GM12878 (cell line): ENCODE measurements around the gene NLRP6. TPM values are rescaled to one million over a fixed set of nuclear protein-coding genes. Genes with fewer than 3 reads are reported as not detected.

ENCODE experiments used
- CBX5 ChIP-seq: sonication (generic); IDR thresholded peaks from 2 replicates; pipeline ENCODE4 v1.6.1; 2016; ENCODE audit warnings: low read depth, moderate library complexity, mild to moderate bottlenecking, inconsistent platforms
- MTA2 ChIP-seq: fragments of 450-650 bp; IDR thresholded peaks from 2 replicates; pipeline ENCODE4 v1.6.1; 2016; ENCODE audit warnings: low read depth, mild to moderate bottlenecking, moderate library complexity
- NBN ChIP-seq: fragments of 450-650 bp; IDR thresholded peaks from 2 replicates; pipeline ENCODE4 v1.6.1; 2016
- PAX5 ChIP-seq: IDR thresholded peaks from 2 replicates; pipeline ENCODE4 v1.6.1; 2011; ENCODE audit warnings: low read depth, low read length, borderline replicate concordance
- RAD51 ChIP-seq: fragments of 450-650 bp; IDR thresholded peaks from 2 replicates; pipeline ENCODE4 v1.6.1; 2016; ENCODE audit warnings: moderate library complexity, mild to moderate bottlenecking, inconsistent platforms
- RB1 ChIP-seq: fragments of 450-650 bp; formaldehyde crosslinking; IDR thresholded peaks from 2 replicates; pipeline ENCODE4 v1.6.1; 2017; ENCODE audit warnings: mild to moderate bottlenecking, borderline replicate concordance
- SREBF1 ChIP-seq: IDR thresholded peaks from 2 replicates; pipeline ENCODE4 v1.6.1; 2012; ENCODE audit warnings: mild to moderate bottlenecking, low read length
- YBX1 ChIP-seq: fragments of 450-650 bp; IDR thresholded peaks from 2 replicates; pipeline ENCODE4 v1.6.1; 2016; ENCODE audit warnings: antibody characterized with exemption
- polyA plus RNA-seq, 11 experiments: library from polyadenylated mRNA; depleted of rRNA in 4 of 11; unstranded in 6 of 11; stranded (reverse) in 5 of 11; fragments of >200 nt; fragmentation: Nextera tagmentation in 4 of 11; fragmentation: Illumina TruSeq in 1 of 11; extraction: Ambion mirVana in 4 of 11; extraction: Trizol in 1 of 11; gene quantifications; 1 replicate in 1 of 11; 2 replicates in 10 of 11; pipeline versions ENCODE4 v1.2.1 to v1.2.3, GENCODE V29; 2011 to 2016; ENCODE audit warnings: inconsistent platforms in 2 of 11, missing spikeins in 2 of 11, low read depth in 1 of 11
- total RNA-seq, 4 experiments: library from RNA; depleted of rRNA in 3 of 4; stranded (reverse); fragments of >200 nt in 3 of 4; fragmentation: Illumina TruSeq in 1 of 4; extraction: Trizol in 1 of 4; gene quantifications; 2 replicates each; pipeline versions ENCODE4 v1.2.1 to v1.2.3, GENCODE V29; 2013 to 2021
- TF ChIP-seq, protein P1 (sequence below): fragments of 450-650 bp; IDR thresholded peaks from 2 replicates; pipeline ENCODE4 v1.6.1; 2017; ENCODE audit warnings: mild to moderate bottlenecking, moderate library complexity
- TF ChIP-seq, protein P2 (sequence below): IDR thresholded peaks from 2 replicates; pipeline ENCODE4 v1.6.1; 2012; ENCODE audit warnings: mild to moderate bottlenecking, low read depth, low read length

NLRP6 gene
- total and polyA plus RNA-seq, 10 of the 15 experiments (the other 5 are each of a cell fraction or from before 2014, with no cell fraction given): 0.03 to 0.11 TPM; not detected in 8

DNA sequence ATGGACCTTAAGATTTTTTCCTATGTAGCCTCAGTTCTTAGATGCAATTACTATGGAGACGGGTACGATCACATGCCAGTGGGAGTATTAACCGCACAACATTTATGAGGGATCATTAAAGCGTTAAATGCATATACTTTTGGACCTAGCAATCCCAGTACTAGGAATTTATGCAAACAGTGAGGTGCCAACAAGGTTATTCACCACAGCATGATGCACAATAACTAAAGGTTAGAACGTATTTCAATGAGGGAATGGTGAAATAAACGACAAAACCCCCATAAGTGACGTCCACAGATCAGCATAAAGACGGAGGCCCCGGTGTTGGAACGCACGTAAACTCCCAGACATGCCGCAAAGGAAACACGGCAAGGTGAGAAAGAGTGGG is 42.6 kb upstream of the NLRP6 start (continued):
- TF ChIP-seq, protein P1, sequence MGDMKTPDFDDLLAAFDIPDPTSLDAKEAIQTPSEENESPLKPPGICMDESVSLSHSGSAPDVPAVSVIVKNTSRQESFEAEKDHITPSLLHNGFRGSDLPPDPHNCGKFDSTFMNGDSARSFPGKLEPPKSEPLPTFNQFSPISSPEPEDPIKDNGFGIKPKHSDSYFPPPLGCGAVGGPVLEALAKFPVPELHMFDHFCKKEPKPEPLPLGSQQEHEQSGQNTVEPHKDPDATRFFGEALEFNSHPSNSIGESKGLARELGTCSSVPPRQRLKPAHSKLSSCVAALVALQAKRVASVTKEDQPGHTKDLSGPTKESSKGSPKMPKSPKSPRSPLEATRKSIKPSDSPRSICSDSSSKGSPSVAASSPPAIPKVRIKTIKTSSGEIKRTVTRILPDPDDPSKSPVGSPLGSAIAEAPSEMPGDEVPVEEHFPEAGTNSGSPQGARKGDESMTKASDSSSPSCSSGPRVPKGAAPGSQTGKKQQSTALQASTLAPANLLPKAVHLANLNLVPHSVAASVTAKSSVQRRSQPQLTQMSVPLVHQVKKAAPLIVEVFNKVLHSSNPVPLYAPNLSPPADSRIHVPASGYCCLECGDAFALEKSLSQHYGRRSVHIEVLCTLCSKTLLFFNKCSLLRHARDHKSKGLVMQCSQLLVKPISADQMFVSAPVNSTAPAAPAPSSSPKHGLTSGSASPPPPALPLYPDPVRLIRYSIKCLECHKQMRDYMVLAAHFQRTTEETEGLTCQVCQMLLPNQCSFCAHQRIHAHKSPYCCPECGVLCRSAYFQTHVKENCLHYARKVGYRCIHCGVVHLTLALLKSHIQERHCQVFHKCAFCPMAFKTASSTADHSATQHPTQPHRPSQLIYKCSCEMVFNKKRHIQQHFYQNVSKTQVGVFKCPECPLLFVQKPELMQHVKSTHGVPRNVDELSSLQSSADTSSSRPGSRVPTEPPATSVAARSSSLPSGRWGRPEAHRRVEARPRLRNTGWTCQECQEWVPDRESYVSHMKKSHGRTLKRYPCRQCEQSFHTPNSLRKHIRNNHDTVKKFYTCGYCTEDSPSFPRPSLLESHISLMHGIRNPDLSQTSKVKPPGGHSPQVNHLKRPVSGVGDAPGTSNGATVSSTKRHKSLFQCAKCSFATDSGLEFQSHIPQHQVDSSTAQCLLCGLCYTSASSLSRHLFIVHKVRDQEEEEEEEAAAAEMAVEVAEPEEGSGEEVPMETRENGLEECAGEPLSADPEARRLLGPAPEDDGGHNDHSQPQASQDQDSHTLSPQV: no peak
- TF ChIP-seq CBX5 (no peak), PAX5 (0 out of 2 replicates have a peak, but pooled peaks have one; percentile 35), MTA2 (peak; percentile 75), SREBF1 (no peak), NBN (peak; percentile 13; the same call in 1 of the 2 replicates), RB1 (no peak), YBX1 (no peak), RAD51 (no peak)
- TF ChIP-seq, protein P2, sequence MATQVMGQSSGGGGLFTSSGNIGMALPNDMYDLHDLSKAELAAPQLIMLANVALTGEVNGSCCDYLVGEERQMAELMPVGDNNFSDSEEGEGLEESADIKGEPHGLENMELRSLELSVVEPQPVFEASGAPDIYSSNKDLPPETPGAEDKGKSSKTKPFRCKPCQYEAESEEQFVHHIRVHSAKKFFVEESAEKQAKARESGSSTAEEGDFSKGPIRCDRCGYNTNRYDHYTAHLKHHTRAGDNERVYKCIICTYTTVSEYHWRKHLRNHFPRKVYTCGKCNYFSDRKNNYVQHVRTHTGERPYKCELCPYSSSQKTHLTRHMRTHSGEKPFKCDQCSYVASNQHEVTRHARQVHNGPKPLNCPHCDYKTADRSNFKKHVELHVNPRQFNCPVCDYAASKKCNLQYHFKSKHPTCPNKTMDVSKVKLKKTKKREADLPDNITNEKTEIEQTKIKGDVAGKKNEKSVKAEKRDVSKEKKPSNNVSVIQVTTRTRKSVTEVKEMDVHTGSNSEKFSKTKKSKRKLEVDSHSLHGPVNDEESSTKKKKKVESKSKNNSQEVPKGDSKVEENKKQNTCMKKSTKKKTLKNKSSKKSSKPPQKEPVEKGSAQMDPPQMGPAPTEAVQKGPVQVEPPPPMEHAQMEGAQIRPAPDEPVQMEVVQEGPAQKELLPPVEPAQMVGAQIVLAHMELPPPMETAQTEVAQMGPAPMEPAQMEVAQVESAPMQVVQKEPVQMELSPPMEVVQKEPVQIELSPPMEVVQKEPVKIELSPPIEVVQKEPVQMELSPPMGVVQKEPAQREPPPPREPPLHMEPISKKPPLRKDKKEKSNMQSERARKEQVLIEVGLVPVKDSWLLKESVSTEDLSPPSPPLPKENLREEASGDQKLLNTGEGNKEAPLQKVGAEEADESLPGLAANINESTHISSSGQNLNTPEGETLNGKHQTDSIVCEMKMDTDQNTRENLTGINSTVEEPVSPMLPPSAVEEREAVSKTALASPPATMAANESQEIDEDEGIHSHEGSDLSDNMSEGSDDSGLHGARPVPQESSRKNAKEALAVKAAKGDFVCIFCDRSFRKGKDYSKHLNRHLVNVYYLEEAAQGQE: no peak
